ENCODE data around the gene PLSCR5. TPM values are rescaled to one million over a fixed set of nuclear protein-coding genes. Genes with fewer than 3 reads are reported as not detected.

PLSCR5 gene
- total and polyA plus RNA-seq, 3 donors from 2014 or later, result not detected

DNA sequence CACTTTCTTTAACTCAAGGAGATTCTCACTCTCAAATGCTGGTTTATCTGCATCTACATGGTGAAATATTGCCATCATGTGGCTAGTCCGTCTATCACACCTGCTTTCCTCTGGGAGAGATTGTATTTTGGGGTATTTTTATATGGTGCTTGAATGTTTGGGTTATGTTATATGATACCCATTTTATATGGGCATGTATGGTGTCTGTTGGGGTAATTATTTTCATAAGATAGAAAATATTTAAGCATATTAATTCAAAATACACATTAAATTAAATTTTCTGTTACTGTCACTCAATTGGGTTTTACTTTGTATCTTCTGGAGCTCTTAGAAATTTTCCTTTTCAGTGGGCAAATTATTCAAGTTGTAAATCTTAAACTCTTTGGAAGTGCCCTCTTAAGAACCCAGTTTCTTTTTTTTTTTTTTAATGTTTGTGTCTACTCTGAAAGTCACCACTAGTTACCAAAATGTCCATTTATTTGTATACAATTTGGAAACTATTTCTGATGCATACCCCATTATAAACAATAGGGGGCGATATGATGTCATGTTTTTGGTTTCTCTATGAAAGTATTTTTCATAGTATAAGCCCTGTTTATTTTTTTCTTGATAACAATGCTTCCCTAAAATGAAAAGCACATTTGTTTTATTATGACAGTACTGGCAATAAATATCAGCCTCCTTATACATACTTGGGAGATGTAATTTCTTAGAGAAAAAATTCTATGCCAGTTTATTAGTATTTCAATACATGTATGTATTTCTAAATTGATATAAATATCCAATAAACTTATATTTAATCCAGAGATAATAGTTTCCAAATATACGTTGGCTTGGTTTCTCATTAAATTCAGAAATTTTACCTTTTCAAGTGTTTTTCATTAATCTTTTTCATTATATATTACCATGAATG is 36.1 kb upstream of the PLSCR5 start:
- Histone ChIP-seq H3K36me3 (ENCODE audit: low read depth, missing control alignments) (no peaks in the 10 kb centered on the region), H3K9me3 (no peaks in the 10 kb centered on the region), H3K4me1 (no peaks in the 10 kb centered on the region), H3K4me3 (no peak overlapping the region), H3K27me3 (no peaks in the 10 kb centered on the region), H3K27ac (no peak overlapping the region)
- TF ChIP-seq, protein P1, sequence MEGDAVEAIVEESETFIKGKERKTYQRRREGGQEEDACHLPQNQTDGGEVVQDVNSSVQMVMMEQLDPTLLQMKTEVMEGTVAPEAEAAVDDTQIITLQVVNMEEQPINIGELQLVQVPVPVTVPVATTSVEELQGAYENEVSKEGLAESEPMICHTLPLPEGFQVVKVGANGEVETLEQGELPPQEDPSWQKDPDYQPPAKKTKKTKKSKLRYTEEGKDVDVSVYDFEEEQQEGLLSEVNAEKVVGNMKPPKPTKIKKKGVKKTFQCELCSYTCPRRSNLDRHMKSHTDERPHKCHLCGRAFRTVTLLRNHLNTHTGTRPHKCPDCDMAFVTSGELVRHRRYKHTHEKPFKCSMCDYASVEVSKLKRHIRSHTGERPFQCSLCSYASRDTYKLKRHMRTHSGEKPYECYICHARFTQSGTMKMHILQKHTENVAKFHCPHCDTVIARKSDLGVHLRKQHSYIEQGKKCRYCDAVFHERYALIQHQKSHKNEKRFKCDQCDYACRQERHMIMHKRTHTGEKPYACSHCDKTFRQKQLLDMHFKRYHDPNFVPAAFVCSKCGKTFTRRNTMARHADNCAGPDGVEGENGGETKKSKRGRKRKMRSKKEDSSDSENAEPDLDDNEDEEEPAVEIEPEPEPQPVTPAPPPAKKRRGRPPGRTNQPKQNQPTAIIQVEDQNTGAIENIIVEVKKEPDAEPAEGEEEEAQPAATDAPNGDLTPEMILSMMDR (IDR thresholded peaks at IDR 0.05), result peak; percentile 32 to 75 (median 35)
- no peak for TF ChIP-seq POLR2A (IDR thresholded peaks at IDR 0.05)
- intact Hi-C loops (cut with DNase I; ENCODE audit: low total_unique reads), result no loop called here
- DNase-seq, result no peak
- WGBS, 2 donors, result 34 to 36% methylated on average over 3 of the region's 3 CpGs

DNA sequence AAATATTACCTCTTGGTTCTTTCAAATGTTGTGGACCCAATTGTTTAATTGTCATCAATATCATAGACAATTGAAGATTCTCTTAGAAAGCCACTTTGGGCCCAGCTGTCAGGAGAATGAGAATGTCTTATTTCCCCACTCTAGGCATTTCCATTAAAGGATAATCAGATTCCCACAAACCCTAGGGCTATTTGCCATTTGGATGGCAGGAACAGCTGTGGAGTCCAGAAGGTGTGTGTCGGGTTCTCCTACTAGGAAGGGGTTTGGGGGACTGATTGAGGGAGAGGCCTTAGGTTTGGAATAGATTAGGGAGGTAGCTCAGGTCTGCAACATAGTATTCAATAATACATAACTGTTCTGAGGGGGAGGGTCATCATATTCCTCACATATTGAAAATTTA is 35.2 kb upstream of the PLSCR5 start:
- TF ChIP-seq, protein P1 (IDR thresholded peaks at IDR 0.05), result no peak
- TF ChIP-seq POLR2A (IDR thresholded peaks at IDR 0.05), result no peak
- no peaks in the 10 kb centered on the region for H3K27me3 ChIP-seq
- no peak for DNase-seq
- H3K9me3 ChIP-seq, result no peaks in the 10 kb centered on the region
- no peaks in the 10 kb centered on the region for H3K36me3 ChIP-seq (ENCODE audit: low read depth, missing control alignments)
- no peaks in the 10 kb centered on the region for H3K4me1 ChIP-seq
- H3K27ac ChIP-seq, result no peak overlapping the region
- H3K4me3 ChIP-seq, result no peak overlapping the region
- 85 to 94% methylated on average over 1 of the region's 1 CpG for WGBS, 2 donors
- intact Hi-C loops (cut with DNase I; ENCODE audit: low total_unique reads), result no loop called here

DNA sequence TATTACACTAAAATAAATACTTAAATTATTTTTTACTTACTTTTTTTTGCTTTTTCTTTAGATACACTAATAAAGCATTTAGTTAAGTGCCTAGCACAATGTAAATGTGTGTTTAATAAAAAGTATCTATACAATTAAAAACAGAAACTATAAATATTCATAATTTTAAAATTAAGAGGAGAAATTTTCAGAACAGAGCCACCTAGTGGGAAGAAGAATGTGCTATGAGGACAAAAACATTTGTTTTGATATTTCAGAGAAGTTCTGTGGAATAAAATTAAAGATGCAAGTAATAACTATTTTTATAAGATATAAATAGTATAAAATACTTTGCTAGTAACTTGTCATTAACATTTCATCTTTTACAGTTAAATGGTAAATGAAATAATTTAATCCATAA is 33.6 kb upstream of the PLSCR5 start:
- H3K4me3 ChIP-seq, result no peak overlapping the region
- no peaks in the 10 kb centered on the region for H3K9me3 ChIP-seq
- intact Hi-C loops (cut with DNase I; ENCODE audit: low total_unique reads), result no loop called here
- H3K36me3 ChIP-seq (ENCODE audit: low read depth, missing control alignments), result no peaks in the 10 kb centered on the region
- H3K27me3 ChIP-seq, result no peaks in the 10 kb centered on the region
- DNase-seq, result no peak
- H3K4me1 ChIP-seq, result no peaks in the 10 kb centered on the region
- H3K27ac ChIP-seq, result no peak overlapping the region
- TF ChIP-seq, protein P1 (IDR thresholded peaks at IDR 0.05), result peak in 1 of 3 experiments; percentile 36
- no peak for TF ChIP-seq POLR2A (IDR thresholded peaks at IDR 0.05)

DNA sequence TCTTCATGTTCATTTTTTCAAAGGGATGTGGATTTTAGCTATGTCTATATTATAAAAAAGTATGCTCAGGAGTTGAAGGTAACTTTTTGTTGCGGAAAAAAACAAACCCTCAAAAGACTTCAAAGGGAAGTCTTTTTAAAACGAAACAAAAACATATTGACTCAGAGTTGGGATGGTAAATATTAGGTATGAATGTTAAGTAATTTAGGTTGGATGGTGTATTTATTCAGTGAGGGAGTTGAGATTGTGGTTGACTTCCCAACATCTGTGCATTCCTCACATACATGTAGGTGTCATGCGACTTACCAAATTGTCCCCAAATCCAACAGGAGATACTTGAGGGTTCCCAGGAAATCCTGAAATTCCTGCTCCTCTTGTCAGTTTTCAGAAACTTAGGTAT is 32.7 kb upstream of the PLSCR5 start:
- Histone ChIP-seq H3K9me3 (no peaks in the 10 kb centered on the region), H3K4me1 (no peaks in the 10 kb centered on the region), H3K4me3 (no peak overlapping the region), H3K36me3 (ENCODE audit: low read depth, missing control alignments) (no peaks in the 10 kb centered on the region), H3K27me3 (no peaks in the 10 kb centered on the region), H3K27ac (no peak overlapping the region)
- intact Hi-C loops (cut with DNase I; ENCODE audit: low total_unique reads), result no loop called here
- no peak for DNase-seq
- 93 to 96% methylated on average over 3 of the region's 3 CpGs for WGBS, 2 donors
- TF ChIP-seq, protein P1 (IDR thresholded peaks at IDR 0.05), result no peak
- TF ChIP-seq POLR2A (IDR thresholded peaks at IDR 0.05), result no peak

DNA sequence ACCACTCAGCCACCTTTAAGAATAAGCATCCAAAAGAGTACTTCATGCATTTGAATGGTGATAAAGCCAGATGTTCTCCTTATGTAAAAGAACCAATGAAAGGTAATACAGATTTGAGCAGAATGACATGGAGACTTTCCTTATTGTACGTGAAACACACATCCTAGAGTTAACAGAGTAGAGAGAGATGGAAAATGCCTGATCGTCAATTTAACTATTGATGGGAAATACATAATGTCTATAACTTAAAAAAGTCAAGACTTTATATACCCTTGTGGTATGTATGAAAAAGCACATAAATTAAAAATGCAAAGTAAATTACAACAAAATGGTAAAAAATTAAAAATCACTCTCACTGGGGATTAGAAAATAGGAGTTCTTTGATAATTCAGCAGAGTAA is 31.7 kb upstream of the PLSCR5 start:
- Histone ChIP-seq H3K27ac (no peak overlapping the region), H3K4me1 (no peaks in the 10 kb centered on the region), H3K4me3 (no peak overlapping the region), H3K9me3 (no peaks in the 10 kb centered on the region), H3K36me3 (ENCODE audit: low read depth, missing control alignments) (no peaks in the 10 kb centered on the region), H3K27me3 (no peaks in the 10 kb centered on the region)
- DNase-seq, result no peak
- WGBS, 2 donors, result 80 to 93% methylated on average over 2 of the region's 2 CpGs
- intact Hi-C loops (cut with DNase I; ENCODE audit: low total_unique reads), result no loop called here
- TF ChIP-seq, protein P1 (IDR thresholded peaks at IDR 0.05), result no peak
- no peak for TF ChIP-seq POLR2A (IDR thresholded peaks at IDR 0.05)
